Measurements from ENCODE around the gene MYO7A.

MYO7A gene

DNA sequence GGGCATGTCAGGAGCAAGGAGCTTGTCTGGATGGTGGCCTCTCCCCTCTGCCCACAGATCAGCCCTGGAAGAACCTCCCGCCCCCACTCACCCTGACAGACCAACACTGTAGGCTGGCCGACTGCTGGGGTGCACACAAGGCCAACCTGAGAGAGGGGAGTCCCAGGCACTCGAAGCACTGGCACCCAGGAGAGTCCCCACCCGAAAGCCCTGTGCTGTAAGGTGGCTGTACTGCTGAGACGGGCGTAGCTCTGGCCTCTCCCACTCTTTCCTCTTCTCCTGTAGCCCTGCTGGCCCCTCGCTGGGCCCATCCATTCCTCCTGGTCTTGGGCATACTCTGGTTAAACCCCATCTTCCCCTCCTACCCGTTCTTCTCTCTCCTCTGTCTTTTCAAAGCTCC lies 39.7 kb downstream of the MYO7A start:
- no peak for DNase-seq

- DNase-seq, result no peak
Observed at GRCh38 chr11:77170107-77170506, 42.1 kb downstream of the MYO7A start.

DNA sequence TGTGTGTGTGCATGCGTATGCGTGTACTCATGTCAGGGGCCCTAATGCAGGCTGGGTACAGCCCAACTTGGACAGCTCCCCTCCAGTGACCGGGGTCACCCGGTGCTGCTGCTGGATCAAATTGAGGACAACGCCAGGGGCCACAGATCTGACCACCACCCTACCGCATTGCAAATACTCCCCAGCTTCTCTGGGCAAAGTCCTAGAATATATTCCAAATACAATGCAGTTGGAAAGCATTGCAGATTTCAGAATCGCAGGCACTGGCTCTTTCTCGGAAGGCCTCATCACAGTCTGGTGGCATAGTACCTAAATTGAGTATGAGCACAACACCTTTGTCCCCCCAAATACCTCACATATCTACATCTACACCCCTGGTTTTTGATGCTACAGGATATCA lies 43.2 kb downstream of the MYO7A start:
- DNase-seq, result no peak

- no peak for DNase-seq
Observed at GRCh38 chr11:77171885-77172665, 44.0 kb downstream of the MYO7A start.

DNA sequence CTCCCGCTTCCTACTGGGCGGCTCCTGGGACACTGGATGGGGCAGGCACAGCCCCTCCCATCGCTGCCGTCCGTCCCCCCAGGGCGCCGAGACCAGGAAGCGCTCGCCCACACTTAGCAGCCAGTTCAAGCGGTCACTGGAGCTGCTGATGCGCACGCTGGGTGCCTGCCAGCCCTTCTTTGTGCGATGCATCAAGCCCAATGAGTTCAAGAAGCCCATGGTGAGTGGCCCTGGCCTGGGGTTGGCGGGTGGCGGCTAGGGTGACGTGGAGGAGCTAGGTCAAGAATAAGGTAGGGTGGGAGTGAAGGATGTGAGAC lies 44.6 kb downstream of the MYO7A start:
- DNase-seq, result no peak

DNA sequence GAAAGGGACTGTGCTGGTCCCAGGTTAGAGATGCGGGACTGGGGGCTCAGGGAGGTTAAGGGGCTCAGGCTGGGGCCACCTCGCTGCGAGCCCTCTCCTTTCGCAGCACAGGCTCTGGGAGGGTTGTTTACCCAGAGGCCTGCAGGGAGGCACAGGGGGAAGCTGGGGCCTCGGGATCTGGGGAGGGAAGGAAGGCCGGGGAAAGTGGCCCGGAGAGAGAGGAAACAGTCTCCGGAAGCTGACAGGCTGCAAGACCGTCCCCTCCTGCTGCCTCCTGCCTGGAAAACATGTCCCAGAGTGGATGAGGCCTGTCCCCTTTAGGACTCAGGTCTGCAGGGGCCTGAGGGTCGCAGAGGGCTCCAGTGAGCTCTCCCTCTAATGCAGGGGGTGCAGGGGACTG lies 45.4 kb downstream of the MYO7A start:
- DNase-seq, result no peak

- no peak for DNase-seq
Observed at GRCh38 chr11:77174559-77174958, 46.5 kb downstream of the MYO7A start.

DNA sequence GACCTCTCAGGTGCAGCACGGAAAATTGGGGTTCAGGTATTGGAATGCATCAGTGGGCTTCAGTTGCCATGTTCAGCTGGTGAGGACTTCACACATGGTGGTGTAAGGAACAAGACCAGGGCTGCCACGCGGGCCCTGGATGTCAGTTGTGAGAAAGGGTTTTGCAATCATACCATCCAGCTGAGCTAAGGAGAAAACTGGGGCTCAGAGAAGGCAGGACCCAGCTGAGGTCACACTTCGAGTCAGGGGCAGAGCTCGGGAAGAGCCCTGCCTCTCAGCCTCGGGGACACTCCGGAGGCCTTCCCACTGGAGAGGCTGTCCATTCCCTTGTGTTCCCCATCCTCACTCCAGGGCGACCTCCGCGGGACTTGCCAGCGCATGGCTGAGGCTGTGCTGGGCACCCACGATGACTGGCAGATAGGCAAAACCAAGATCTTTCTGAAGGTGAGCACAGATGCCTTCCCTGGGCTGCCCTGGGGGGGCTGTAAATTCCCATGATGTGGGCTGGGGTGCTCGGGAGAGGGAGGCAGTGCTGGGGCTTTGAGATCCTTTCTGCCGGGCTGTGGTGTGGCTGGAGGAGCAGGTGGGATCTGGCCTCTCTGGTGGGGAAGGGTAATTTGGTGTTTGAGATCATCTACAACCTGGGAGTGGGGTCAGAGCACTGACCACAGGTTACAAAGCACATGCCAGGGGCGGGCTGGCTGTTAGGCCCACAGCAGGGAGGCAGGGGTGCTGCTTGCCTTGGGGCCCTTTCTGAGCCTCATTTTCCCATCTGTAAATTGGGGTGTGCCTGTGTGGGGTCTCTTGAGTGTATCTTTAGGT lies 47.2 kb downstream of the MYO7A start:
- DNase-seq, result peak; percentile 53 to 64

DNA sequence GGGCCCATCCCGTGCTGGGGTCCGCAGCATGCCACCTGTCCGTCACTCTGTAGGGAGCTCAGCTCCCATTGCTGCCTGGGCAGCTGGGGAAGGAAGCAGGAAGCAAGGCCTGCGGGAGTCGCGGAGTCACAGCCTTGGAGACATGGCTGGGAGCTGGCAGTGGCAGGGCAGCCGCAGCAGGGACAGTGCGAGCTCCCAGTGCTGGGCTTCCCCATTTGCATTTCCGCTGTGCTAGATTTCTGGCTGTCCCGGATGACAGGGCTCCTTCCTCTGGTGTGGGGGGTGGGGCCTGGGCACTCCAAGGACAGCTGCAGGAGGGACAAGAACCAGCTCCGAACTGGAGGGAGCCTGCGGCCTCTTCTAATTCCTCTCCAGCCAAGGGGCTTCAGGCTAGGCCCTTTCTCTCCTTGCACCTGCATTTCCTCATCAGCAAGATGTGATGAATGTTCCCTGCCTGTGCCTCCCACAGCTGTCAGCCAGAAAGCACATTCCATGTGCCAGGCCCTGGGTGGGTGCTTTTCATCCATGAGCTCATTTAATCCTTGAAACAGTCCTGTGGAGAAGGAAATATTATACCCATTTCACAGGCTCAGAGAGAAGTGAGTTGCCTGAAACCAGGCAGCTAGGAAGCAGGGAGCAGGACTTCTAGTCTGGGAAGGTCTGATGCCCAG lies 48.0 kb downstream of the MYO7A start:
- peak; percentile 83 to 84 for DNase-seq

DNA sequence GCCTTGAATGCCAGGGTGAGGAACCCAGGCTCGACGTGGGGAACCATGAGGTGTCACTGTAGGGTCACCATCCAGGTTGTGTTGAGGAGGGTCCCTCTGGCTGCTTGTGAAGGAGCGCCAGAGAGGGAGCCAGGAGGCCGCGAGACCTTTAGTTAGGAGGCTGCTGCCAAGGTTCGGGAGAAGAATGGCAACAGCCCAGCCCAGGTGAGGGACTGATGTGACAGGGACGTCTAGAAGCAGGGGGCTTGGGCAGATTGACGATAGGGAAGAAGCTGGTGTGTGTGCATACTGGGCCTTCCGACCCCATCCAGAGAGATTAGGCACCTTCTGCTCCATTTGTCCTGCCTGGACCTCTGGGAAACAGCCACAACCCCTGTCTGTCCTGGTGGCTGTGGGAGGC lies 49.0 kb downstream of the MYO7A start:
- no peak for DNase-seq

DNA sequence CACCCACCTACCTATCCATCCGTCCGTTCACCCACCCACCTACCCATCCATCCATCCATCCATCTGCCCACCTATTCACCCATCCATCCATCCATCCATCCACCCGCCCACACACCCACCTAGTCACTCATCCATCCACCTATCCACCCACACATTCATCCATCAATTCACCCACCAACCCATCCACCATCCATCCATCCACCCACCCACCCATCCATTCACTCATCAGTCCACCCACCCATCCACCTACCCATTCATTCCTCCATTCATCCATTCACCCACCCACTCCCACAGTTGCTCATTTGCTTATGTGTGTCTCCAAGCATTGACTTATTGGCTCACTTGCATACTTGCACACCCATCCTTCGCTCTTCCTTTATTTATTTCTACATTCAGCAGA lies 50.1 kb downstream of the MYO7A start:
- DNase-seq, result no peak

GRCh38 chr11:77179048-77179447 lies 51.0 kb downstream of the MYO7A start:
- DNase-seq, result no peak

DNA sequence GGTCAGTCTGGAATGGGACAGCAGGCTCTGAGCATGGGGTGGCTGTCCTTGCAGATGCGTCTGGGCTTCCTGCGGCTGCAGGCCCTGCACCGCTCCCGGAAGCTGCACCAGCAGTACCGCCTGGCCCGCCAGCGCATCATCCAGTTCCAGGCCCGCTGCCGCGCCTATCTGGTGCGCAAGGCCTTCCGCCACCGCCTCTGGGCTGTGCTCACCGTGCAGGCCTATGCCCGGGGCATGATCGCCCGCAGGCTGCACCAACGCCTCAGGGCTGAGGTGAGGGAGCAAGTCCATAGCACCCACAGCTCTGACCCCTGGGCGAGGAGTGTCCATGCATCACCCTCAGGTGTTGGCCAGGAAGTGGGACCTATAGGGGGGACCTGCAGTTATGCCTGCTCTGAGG lies 51.6 kb downstream of the MYO7A start:
- no peak for DNase-seq

DNA sequence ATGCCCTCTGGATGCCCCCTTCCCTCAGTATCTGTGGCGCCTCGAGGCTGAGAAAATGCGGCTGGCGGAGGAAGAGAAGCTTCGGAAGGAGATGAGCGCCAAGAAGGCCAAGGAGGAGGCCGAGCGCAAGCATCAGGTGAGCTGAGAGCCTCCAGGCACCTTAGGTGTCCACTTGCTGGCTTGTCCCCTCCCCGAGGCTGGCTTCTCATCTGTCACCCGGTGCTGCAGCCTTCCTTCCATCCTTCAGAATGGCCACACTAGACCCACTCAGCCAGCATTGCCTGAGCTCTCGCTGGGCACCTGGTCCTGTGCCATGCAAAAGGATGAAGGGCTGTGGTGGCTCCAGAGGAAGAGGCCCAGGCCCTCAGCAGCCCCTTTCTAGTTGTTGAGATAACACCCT lies 52.3 kb downstream of the MYO7A start:
- DNase-seq, result no peak

GRCh38 chr11:77181226-77181625 lies 53.2 kb downstream of the MYO7A start:
- no peak for DNase-seq

DNA sequence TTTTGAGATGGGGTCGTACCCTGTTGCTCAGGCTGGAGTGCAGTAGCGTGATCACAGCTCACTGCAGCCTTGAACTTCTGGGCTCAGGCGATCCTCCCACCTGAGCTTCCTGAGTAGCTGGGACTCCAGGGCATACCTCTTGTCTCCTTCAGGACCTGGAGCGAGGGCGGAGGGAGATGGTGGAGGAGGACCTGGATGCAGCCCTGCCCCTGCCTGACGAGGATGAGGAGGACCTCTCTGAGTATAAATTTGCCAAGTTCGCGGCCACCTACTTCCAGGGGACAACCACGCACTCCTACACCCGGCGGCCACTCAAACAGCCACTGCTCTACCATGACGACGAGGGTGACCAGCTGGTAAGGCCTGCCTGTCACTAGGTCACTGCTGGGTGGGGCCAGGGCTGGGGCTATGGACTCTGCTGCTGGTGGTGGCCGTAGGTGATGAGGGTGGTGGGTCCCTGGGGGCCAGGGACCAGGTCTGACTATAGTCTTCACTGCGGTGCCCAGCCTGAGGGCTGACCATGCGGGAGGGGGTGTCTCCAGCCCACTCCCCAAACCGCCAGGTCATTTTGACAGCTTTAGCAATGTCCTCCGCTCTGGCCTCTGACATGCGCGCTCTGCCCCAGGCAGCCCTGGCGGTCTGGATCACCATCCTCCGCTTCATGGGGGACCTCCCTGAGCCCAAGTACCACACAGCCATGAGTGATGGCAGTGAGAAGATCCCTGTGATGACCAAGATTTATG lies 53.9 kb downstream of the MYO7A start:
- DNase-seq, result no peak

DNA sequence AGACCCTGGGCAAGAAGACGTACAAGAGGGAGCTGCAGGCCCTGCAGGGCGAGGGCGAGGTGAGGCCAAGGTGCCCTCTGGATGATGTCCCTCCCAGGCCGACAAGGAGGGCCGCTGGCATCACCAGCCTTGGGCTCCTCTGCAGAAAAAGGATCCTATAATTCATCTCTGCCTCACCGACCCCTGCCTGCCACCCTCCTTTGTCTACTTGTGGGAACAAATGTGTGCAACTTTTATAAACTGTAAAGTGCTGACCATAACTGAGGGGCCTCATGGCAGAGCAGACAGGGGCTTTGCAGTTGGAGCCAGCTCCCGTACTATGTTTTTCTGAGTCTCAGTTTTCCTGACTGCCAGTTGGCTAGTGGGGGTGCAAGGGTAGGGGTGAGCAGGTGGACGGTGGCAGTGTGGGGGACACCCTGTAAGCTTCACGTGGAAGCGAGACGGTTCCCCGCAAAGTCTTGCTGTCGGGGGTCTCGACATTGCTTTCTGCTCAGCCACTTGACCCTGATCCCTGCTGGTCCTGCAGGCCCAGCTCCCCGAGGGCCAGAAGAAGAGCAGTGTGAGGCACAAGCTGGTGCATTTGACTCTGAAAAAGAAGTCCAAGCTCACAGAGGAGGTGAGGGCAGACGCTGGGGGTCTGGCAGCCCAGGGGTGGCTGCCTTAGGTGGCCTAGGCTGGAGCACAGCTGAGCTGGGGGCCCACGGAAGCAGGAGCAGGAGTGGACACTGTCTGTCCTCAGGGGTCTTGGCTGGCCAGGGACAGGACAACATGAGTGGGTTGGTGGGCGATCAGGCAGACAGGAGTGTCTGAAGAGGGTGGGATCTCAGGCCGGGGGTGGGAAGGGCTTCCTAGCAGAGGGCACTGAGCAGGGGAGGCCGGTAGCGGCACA lies 54.7 kb downstream of the MYO7A start:
- DNase-seq, result no peak

DNA sequence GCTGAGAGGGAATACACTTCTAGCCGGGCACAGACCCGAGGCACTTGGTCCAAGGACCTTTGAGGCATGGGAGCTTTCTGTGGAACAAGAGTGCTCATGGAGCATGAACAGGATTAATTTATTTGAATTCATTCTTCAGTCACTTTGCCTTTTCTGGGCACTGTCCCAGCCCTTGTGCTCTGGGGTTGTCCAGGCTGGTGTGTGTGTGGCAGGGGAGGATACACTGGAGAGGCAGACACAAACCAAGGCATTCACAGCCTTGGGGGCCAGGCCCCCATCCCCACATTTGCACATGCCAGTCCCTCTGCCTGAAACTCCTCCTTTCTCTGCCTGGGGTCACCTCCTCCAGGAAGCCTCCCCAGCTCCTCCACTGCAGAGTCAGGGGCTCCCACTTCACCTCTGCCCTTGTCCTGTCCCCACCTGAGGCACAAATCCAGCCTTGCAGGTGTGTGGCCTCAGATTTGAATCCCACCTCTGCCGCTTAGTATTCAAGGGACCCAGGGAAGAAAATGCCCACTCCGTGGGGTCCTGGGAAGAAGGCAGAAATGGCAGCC lies 55.5 kb downstream of the MYO7A start:
- DNase-seq, result no peak

GRCh38 chr11:77184136-77184860 lies 56.3 kb downstream of the MYO7A start:
- DNase-seq, result no peak

GRCh38 chr11:77186302-77186701 lies 58.3 kb downstream of the MYO7A start:
- no peak for DNase-seq
